Ovary (tissue), 3 donors: ENCODE data around the gene NEURL1B.

Source experiments
- EP300 ChIP-seq: sonication (generic); formaldehyde crosslinking; IDR thresholded peaks from one replicate; pipeline ENCODE4 v1.6.1; 2017; ENCODE audit warnings: antibody characterized with exemption
- POLR2A ChIP-seq: fragments of 450-650 bp; IDR thresholded peaks from one replicate; pipeline ENCODE4 v1.6.1; 2017; ENCODE audit warnings: antibody characterized with exemption, mild to moderate bottlenecking, moderate library complexity
- TF ChIP-seq, protein P1 (sequence below), 3 donors: fragments of 450-650 bp in 2 of 3; fragments of 200-600 bp in 1 of 3; IDR thresholded peaks; one replicate each; pipeline versions ENCODE4 v1.5.1 to v1.8.0; 2016 to 2022; ENCODE audit warnings: antibody characterized with exemption in 3 of 3, mild to moderate bottlenecking in 1 of 3
- donor health status: DM: no; HTN: no; CAD: no.

DNA sequence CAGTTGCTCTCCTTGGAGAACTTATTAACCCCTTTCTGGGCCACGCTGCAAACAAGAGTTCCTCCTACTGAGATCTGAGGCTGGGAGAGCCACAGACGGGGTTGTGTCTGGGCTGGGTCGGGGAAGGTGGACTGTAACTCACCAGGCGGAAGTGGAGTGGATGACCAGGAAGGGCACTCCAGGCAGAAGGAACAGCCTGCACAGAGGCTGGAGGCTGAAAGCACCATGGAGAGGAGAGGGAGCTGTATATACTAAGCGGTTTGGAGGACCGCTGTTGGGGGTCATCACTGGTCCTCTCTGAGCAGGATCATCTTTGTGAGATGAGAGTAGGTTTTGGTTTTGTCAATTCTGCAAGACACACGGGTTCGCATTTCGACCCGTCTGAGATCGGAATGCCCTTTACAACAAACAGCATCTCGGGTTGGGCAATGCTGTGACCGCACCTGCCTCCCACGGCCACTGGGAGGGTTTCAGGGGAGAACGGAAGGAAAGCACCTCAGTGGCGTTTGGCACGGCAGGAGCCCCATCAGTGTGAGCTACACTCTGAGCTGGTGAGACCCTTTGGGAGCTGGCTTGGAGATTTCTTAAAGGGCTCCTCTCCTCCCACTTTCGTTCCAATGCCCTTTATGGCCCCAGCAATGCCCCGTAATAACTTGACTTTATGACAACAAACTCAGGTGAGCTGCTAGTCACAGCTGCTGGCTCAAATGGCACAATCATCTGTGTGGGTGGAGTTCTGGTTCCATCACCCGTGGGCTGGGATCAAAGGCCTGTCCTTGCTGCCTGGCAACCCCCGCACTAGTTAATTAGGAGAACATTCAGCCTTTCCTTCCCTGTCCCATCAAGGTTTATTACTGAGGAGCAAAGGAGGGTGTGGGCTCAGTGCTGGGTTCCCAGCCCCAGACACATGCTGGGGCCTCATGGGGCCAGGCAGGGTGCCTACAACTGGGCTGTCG lies 18.7 kb upstream of the NEURL1B start:
- TF ChIP-seq, protein P1, sequence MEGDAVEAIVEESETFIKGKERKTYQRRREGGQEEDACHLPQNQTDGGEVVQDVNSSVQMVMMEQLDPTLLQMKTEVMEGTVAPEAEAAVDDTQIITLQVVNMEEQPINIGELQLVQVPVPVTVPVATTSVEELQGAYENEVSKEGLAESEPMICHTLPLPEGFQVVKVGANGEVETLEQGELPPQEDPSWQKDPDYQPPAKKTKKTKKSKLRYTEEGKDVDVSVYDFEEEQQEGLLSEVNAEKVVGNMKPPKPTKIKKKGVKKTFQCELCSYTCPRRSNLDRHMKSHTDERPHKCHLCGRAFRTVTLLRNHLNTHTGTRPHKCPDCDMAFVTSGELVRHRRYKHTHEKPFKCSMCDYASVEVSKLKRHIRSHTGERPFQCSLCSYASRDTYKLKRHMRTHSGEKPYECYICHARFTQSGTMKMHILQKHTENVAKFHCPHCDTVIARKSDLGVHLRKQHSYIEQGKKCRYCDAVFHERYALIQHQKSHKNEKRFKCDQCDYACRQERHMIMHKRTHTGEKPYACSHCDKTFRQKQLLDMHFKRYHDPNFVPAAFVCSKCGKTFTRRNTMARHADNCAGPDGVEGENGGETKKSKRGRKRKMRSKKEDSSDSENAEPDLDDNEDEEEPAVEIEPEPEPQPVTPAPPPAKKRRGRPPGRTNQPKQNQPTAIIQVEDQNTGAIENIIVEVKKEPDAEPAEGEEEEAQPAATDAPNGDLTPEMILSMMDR (IDR thresholded peaks at IDR 0.05), result no peak
- TF ChIP-seq EP300 (no peak), POLR2A (no peak)
